Sigmoid colon (tissue), 7 donors: ENCODE measurements around the gene PHKB. TPM values are rescaled to one million over a fixed set of nuclear protein-coding genes. Genes with fewer than 3 reads are reported as not detected.

Experiments used
- DNase-seq: peaks from one replicate; pipeline ENCODE4 v3.0.0-alpha.2; 2019
- H3K27ac ChIP-seq, 4 donors: fragments of 200-600 bp; sonication (generic); one replicate each; pipeline ENCODE4 v1.5.1; 2016 to 2019; ENCODE audit warnings: mild to moderate bottlenecking in 1 of 4
- H3K27me3 ChIP-seq, 3 donors: fragments of 200-600 bp; sonication (generic); one replicate each; pipeline ENCODE4 v1.5.1; 2019; ENCODE audit warnings: mild to moderate bottlenecking in 1 of 3
- H3K36me3 ChIP-seq, 4 donors: fragments of 200-600 bp; sonication (generic); one replicate each; pipeline ENCODE4 v1.5.1; 2016 to 2019
- H3K4me1 ChIP-seq, 4 donors: fragments of 200-600 bp; sonication (generic); one replicate each; pipeline ENCODE4 v1.5.1; 2017 to 2019
- H3K4me3 ChIP-seq, 4 donors: fragments of 200-600 bp; sonication (generic); one replicate each; pipeline ENCODE4 v1.5.1; 2017 to 2019; ENCODE audit warnings: mild to moderate bottlenecking in 2 of 4, moderate library complexity in 1 of 4
- H3K9me3 ChIP-seq, 4 donors: fragments of 200-600 bp in 3 of 4; sonication (generic) in 3 of 4; one replicate each; pipeline versions ENCODE4 v1.5.1 to v1.6.1; 2013 to 2019
- EP300 ChIP-seq, 4 donors: sonication (generic); formaldehyde crosslinking; IDR thresholded peaks; one replicate each; pipeline ENCODE4 v1.6.1; 2017; ENCODE audit warnings: antibody characterized with exemption in 4 of 4
- POLR2A ChIP-seq, 2 donors: fragments of 450-650 bp; IDR thresholded peaks; one replicate each; pipeline ENCODE4 v1.6.1; 2016; ENCODE audit warnings: antibody characterized with exemption in 2 of 2, mild to moderate bottlenecking in 2 of 2, moderate library complexity in 2 of 2
- POLR2AphosphoS5 ChIP-seq, 4 donors: sonication (generic); formaldehyde crosslinking; IDR thresholded peaks; one replicate each; pipeline ENCODE4 v1.6.1; 2017; ENCODE audit warnings: antibody characterized with exemption in 4 of 4
- WGBS, 2 donors: extraction: QIAGEN DNeasy Blood & Tissue Kit; methylation state at CpG; one replicate each; pipeline ENCODE4 v1.1.7; 2013; 5-methylcytosine and 5-hydroxymethylcytosine counted together
- intact Hi-C: fragments of 100-400 bp; cut with DNase I; formaldehyde crosslinking; loops from one replicate; pipeline ENCODE4 v1.15.1; 2023
- polyA plus RNA-seq, 3 donors: library from polyadenylated mRNA; stranded (reverse); fragments of 200-250 nt; gene quantifications; one replicate each; pipeline ENCODE4 v1.2.3, GENCODE V29; 2013
- total RNA-seq, 4 donors: library from RNA; depleted of rRNA; stranded (reverse); fragments of >200 nt; gene quantifications; one replicate each; pipeline ENCODE4 v1.1.0, GENCODE V29; 2016
- TF ChIP-seq, protein P1 (sequence below), 4 experiments: fragments of 450-650 bp in 3 of 4; fragments of 200-600 bp in 1 of 4; IDR thresholded peaks; one replicate each; pipeline ENCODE4 v1.5.1; 2016 to 2019; ENCODE audit warnings: antibody characterized with exemption in 4 of 4, mild to moderate bottlenecking in 3 of 4, moderate library complexity in 2 of 4
- donor health status: healthy with polysubstance abuse.
- donor health status: Bipolar disorder and iron deficiency.
- donor health status: healthy.

PHKB gene
- total and polyA plus RNA-seq, 7 donors = 24.6 to 95.6 (median 60.5) TPM

- WGBS, 2 donors = 88 to 93% methylated on average over 2 of the region's 2 CpGs
- Histone ChIP-seq H3K4me3 (no peak overlapping the region), H3K36me3 (no peaks in the 10 kb centered on the region), H3K27me3 (no peaks in the 10 kb centered on the region), H3K4me1 (no peaks in the 10 kb centered on the region), H3K9me3 (no peaks in the 10 kb centered on the region), H3K27ac (no peak overlapping the region)
- no peak for DNase-seq
- intact Hi-C loops = no loop called here
- TF ChIP-seq POLR2A (IDR thresholded peaks at IDR 0.05) = no peak
Observed at GRCh38 chr16:47581114-47581513, 120.0 kb downstream of the PHKB start.

GRCh38 chr16:47584464-47585225, 123.5 kb downstream of the PHKB start:
- H3K36me3 ChIP-seq = peaks cover 0 to 15% (median 4%) of the 10 kb centered on the region in 4 donors
- WGBS, 2 donors = 92 to 99% methylated on average over 4 of the region's 4 CpGs
- intact Hi-C loops = no loop called here
- no peaks in the 10 kb centered on the region for H3K9me3 ChIP-seq
- H3K4me3 ChIP-seq = no peak overlapping the region
- no peaks in the 10 kb centered on the region for H3K27me3 ChIP-seq
- no peak overlapping the region for H3K27ac ChIP-seq
- TF ChIP-seq POLR2A (IDR thresholded peaks at IDR 0.05) = no peak
- no peak for TF ChIP-seq EP300 (IDR thresholded peaks at IDR 0.05)
- no peak for TF ChIP-seq POLR2AphosphoS5 (IDR thresholded peaks at IDR 0.05)
- TF ChIP-seq, protein P1, sequence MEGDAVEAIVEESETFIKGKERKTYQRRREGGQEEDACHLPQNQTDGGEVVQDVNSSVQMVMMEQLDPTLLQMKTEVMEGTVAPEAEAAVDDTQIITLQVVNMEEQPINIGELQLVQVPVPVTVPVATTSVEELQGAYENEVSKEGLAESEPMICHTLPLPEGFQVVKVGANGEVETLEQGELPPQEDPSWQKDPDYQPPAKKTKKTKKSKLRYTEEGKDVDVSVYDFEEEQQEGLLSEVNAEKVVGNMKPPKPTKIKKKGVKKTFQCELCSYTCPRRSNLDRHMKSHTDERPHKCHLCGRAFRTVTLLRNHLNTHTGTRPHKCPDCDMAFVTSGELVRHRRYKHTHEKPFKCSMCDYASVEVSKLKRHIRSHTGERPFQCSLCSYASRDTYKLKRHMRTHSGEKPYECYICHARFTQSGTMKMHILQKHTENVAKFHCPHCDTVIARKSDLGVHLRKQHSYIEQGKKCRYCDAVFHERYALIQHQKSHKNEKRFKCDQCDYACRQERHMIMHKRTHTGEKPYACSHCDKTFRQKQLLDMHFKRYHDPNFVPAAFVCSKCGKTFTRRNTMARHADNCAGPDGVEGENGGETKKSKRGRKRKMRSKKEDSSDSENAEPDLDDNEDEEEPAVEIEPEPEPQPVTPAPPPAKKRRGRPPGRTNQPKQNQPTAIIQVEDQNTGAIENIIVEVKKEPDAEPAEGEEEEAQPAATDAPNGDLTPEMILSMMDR (IDR thresholded peaks at IDR 0.05) = no peak
- no peaks in the 10 kb centered on the region for H3K4me1 ChIP-seq
- no peak for DNase-seq

GRCh38 chr16:47586121-47586520, 125.0 kb downstream of the PHKB start:
- Histone ChIP-seq H3K27ac (no peak overlapping the region), H3K36me3 (peaks cover 3 to 30% (median 15%) of the 10 kb centered on the region in 4 donors), H3K4me1 (no peaks in the 10 kb centered on the region), H3K27me3 (no peaks in the 10 kb centered on the region), H3K9me3 (no peaks in the 10 kb centered on the region), H3K4me3 (no peak overlapping the region)
- DNase-seq = no peak
- TF ChIP-seq EP300 (IDR thresholded peaks at IDR 0.05) (no peak), POLR2AphosphoS5 (IDR thresholded peaks at IDR 0.05) (no peak), POLR2A (IDR thresholded peaks at IDR 0.05) (no peak)
- intact Hi-C loops = no loop called here
- WGBS, 2 donors = 95 to 97% methylated on average over 3 of the region's 3 CpGs

DNA sequence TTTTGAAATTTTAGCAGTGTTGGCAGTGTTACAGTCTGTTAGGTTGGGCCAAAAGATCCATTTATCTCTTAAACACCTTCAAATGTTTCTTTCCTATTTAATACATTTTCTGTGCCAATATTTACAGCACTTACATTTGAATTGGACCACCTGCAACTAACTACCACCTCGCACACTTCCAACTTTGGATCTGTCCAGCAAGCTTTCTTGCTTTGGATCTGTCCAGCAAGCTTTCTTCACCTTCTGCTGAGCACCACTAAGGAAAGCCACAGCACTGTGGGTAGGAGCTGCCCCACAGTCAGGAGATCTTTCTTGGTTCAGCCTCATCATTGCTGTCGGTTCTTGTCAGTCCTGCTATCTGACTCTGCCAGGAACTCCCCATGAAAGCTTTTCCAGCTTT, 129.3 kb downstream of the PHKB start:
- H3K9me3 ChIP-seq = no peaks in the 10 kb centered on the region
- 95 to 97% methylated on average over 2 of the region's 2 CpGs for WGBS, 2 donors
- no peaks in the 10 kb centered on the region for H3K27me3 ChIP-seq
- H3K36me3 ChIP-seq = peaks cover 8 to 49% (median 23%) of the 10 kb centered on the region in 4 donors
- intact Hi-C loops = no loop called here
- DNase-seq = no peak
- no peaks in the 10 kb centered on the region for H3K4me1 ChIP-seq
- no peak overlapping the region for H3K27ac ChIP-seq
- no peak overlapping the region for H3K4me3 ChIP-seq
- TF ChIP-seq, protein P1 (IDR thresholded peaks at IDR 0.05) = no peak
- TF ChIP-seq POLR2AphosphoS5 (IDR thresholded peaks at IDR 0.05) = no peak
- no peak for TF ChIP-seq EP300 (IDR thresholded peaks at IDR 0.05)

- no peak for DNase-seq
- Histone ChIP-seq H3K4me3 (no peak overlapping the region), H3K27ac (no peak overlapping the region), H3K27me3 (no peaks in the 10 kb centered on the region), H3K9me3 (no peaks in the 10 kb centered on the region), H3K36me3 (peaks cover 8 to 58% (median 23%) of the 10 kb centered on the region in 4 donors), H3K4me1 (no peaks in the 10 kb centered on the region)
- 73 to 92% methylated on average over 3 of the region's 3 CpGs for WGBS, 2 donors
- intact Hi-C loops = no loop called here
- TF ChIP-seq, protein P1 (IDR thresholded peaks at IDR 0.05) = no peak
- TF ChIP-seq EP300 (IDR thresholded peaks at IDR 0.05) = no peak
- TF ChIP-seq POLR2AphosphoS5 (IDR thresholded peaks at IDR 0.05) = no peak
- no peak for TF ChIP-seq POLR2A (IDR thresholded peaks at IDR 0.05)
Observed at GRCh38 chr16:47592232-47592631, 131.1 kb downstream of the PHKB start.
